ENCODE measurements around the gene FCN1.

Gene FCN1

GRCh38 chr9:134894136-134894860 lies 23.4 kb downstream of the FCN1 start:
- TF ChIP-seq, protein P1, sequence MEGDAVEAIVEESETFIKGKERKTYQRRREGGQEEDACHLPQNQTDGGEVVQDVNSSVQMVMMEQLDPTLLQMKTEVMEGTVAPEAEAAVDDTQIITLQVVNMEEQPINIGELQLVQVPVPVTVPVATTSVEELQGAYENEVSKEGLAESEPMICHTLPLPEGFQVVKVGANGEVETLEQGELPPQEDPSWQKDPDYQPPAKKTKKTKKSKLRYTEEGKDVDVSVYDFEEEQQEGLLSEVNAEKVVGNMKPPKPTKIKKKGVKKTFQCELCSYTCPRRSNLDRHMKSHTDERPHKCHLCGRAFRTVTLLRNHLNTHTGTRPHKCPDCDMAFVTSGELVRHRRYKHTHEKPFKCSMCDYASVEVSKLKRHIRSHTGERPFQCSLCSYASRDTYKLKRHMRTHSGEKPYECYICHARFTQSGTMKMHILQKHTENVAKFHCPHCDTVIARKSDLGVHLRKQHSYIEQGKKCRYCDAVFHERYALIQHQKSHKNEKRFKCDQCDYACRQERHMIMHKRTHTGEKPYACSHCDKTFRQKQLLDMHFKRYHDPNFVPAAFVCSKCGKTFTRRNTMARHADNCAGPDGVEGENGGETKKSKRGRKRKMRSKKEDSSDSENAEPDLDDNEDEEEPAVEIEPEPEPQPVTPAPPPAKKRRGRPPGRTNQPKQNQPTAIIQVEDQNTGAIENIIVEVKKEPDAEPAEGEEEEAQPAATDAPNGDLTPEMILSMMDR (conservative IDR thresholded peaks at IDR 0.05), result no peak
- H3K27ac ChIP-seq, result no peak overlapping the region; the same call in 1 of the 2 replicates

- TF ChIP-seq, protein P1 (conservative IDR thresholded peaks at IDR 0.05), result no peak
- H3K27ac ChIP-seq, result no peak overlapping the region
These were observed 24.8 kb downstream of the FCN1 start for GRCh38 chr9:134892820-134893420.

DNA sequence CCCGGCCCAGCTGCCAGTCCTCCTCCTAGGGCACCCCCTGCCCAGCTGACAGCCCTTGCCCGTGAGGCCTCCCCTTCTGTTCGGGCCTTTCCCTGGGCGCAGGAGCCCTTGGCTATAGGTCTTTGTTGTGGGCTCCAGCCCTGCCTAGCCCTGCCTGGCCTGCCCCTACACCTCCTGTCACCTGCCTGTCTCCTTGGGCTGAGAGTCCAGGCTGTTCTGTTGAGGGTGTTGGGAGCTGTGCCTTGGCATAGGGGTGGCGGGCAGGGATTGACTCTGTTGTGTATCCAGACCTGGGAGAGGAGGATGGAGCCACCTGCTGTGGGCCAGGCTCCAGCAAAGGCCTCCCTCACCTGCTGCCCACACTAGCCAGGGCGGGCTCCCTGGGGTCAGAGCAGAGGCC lies 25.5 kb downstream of the FCN1 start:
- TF ChIP-seq, protein P1 (conservative IDR thresholded peaks at IDR 0.05), result no peak
- no peak overlapping the region for H3K27ac ChIP-seq

DNA sequence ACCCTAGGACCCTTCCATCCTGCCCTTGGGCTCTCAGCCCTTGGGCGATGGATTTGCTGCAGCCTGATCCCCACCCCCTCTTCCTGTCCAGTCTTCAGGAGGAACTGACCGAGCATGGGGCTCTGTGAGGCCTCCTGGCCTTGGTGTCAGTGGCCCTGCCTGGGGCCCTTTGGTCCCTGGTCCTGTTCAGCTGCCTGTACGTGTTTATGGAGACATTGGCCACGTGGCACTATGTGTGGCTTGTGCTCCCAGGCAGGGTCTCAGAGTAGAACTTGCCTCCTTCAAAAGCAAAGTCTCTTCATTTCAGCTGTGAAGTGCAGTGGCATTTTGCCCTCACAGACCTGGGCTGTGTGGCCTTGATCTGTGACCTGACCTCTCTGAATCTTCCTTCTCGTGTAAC lies 26.0 kb downstream of the FCN1 start:
- TF ChIP-seq, protein P1 (conservative IDR thresholded peaks at IDR 0.05), result no peak
- H3K27ac ChIP-seq, result no peak overlapping the region

DNA sequence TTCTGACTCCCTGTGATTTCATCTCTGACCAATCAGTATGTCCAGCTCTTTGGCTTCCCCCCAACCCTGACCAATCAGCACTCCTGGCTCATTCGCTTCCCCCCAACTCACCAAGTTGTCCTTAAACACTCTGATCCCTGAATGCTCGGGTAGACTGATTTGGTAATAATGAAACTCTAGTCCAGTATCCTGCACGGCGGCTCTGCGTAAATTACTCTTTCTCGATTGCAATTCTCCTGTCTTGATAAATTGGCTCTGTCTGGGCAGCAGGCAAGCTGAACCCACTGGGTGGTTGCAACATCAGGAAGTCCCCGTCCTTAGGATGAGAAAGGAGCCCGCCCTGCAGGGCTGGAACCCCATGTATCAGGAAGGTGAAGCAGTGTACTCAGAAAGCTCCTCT lies 26.7 kb downstream of the FCN1 start:
- H3K27ac ChIP-seq, result no peak overlapping the region
- TF ChIP-seq, protein P1 (conservative IDR thresholded peaks at IDR 0.05), result no peak

DNA sequence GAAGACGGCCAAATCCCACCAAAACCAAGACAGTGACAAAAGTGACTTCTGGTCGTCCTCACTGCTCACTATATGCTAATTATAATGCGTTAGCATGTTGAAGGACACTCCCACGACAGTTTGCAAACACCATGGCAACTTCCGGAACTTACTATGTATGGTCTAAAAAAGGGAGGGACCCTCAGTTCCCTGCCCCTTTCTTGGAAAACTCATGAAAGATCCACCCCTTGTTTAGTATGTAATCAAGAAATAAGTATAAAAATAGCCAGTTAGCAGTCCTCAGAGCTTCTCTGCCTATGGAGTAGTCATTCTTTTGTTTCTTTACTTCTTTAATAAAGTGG lies 27.6 kb downstream of the FCN1 start:
- H3K27ac ChIP-seq, result no peak overlapping the region
- TF ChIP-seq, protein P1 (conservative IDR thresholded peaks at IDR 0.05), result no peak

DNA sequence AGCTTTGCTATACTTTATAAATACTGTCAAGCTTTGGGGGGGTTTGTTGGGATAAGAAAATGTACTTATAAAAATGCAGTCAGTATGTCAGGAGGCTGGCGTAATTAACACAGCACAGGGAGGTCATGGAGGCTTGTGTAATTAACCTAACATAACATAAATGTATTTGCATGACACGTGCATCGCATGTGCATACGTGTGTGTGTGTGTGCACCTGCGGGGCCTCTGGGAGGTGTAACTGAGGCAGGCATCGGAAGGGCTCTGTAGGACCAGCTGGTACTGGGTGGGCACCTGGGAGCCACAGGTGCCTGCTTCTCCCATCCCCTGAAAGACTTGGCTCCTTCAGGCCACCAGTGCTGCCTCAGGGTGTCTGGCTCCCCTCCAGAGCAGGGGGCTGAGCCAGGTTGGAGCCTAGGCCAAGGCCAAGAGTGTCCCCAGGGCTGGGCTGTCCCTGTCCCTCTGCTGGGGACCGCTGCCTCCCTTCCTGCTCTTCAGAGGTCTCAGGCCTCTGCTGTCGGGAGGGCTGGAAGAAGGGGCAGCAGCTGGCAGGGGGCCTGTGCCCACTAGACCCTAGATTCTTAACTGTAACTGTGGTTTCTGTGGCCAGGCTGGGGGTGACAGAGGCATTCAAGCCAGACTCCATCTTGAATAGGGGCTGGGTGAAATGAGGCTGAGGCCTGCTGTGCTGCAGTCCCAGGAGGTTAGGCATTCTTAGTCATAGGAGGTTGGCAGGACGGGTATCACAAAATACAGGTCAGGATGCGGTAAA lies 28.1 kb downstream of the FCN1 start:
- TF ChIP-seq, protein P1 (conservative IDR thresholded peaks at IDR 0.05), result no peak
- H3K27ac ChIP-seq, result no peak overlapping the region

All from VCaP (cell line).